ENCODE data around the gene CHTF8.

Gene CHTF8

DNA sequence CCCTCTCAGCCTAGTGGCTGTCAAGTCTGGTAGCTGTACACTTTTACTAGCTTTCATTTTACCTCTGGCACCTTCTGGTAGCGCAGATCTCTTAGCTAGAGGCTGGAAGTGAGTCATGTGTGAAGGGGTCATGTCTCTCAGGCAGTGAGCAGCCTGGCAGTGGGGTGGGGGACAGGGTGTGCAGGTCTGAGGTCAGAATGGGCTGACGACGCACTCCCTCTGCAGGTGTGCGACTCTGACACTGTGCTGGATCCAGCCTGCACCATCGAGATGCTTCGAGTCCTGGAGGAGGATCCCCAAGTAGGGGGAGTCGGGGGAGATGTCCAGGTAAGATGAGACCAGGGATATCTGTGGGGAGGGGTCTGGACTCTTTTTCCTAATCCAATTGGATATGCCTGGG is 19.2 kb downstream of the CHTF8 start:
- Histone ChIP-seq H3K9ac (ENCODE audit: insufficient read length) (no peak overlapping the region), H3K4me3 (no peak overlapping the region), H3K27ac (no peak overlapping the region), H3K36me3 (ENCODE audit: insufficient read depth, low read length) (no peaks in the 10 kb centered on the region; the same call in 1 of the 2 replicates), H3K9me3 (ENCODE audit: low read depth, low read length) (no peaks in the 10 kb centered on the region)
- no peak for DNase-seq (ENCODE audit: low read depth, low spot score)
- TF ChIP-seq POLR2AphosphoS5 (IDR thresholded peaks at IDR 0.05; ENCODE audit: borderline replicate concordance, low read depth, low read length) (no peak), EZH2 (IDR thresholded peaks at IDR 0.05) (no peak), FOXP2 (optimal IDR thresholded peaks at IDR 0.05; ENCODE audit: control extremely low read depth, extremely low read length, insufficient read depth) (no peak)

DNA sequence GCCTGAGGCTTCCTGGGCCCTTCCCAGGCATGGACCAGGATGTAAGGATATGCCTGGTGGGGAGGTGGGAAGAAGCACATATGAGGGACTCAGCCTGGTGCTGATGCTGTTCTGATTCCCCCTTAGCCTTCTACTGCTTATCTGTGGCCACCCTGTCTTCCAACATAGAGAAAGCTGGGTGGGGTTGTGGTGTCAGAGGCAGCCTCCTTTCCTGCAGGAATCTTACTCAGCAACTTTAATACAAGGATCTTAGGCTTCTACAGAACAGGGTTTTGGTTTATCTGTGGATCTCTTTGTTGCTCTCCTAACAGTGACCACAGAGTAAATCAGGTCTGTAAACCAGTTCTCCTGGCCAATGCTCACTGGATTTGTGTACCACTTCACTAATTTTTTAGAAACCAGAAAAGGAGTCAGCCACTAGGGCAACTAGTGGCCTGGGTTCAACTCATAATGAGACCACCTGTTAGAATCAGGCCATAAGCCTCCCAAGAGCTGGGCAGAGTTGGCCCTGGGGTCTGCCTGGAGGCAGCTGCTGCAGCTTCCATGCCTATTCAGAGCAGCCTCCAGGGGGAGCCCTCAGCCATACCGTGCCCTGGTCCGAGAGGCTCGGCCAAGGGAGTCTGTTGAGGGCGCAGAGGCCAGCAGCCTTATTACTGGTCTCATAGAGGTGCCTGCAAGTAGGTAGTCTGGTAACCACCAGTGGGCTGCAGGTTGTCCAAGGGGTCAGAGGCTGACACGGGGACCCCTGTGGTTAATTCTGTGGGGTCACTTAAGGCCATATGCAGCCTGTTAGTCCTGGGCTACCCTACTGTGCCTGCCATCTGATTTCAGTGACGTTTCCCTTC is 19.9 kb downstream of the CHTF8 start:
- no peak overlapping the region for H3K4me3 ChIP-seq
- TF ChIP-seq POLR2AphosphoS5 (IDR thresholded peaks at IDR 0.05; ENCODE audit: borderline replicate concordance, low read depth, low read length) (no peak), EZH2 (IDR thresholded peaks at IDR 0.05) (no peak), FOXP2 (optimal IDR thresholded peaks at IDR 0.05; ENCODE audit: control extremely low read depth, extremely low read length, insufficient read depth) (no peak)
- H3K9ac ChIP-seq (ENCODE audit: insufficient read length) = no peak overlapping the region
- H3K9me3 ChIP-seq (ENCODE audit: low read depth, low read length) = no peaks in the 10 kb centered on the region
- no peak overlapping the region for H3K27ac ChIP-seq
- no peak for DNase-seq (ENCODE audit: low read depth, low spot score)
- no peaks in the 10 kb centered on the region for H3K36me3 ChIP-seq (ENCODE audit: insufficient read depth, low read length)

DNA sequence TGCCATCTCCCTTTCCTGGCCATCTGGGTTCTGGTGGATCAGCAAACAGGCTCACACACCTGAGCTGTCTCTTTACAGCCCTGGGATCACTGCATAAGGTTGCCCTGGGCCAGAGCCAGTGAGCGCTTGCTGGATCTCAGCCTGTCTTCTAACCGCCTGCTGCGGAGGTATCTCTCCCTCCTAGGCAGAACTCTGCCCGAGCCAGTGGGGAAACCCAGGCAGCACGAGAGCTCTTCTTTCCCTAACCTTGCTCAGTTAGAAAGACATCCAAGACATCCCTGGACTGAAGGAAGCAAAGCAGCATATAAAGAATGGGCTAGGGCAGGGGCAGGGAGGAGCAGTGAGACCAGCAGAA is 20.5 kb downstream of the CHTF8 start:
- H3K36me3 ChIP-seq (ENCODE audit: insufficient read depth, low read length) = no peaks in the 10 kb centered on the region
- no peak for DNase-seq (ENCODE audit: low read depth, low spot score)
- H3K9me3 ChIP-seq (ENCODE audit: low read depth, low read length) = no peaks in the 10 kb centered on the region
- no peak overlapping the region for H3K9ac ChIP-seq (ENCODE audit: insufficient read length)
- TF ChIP-seq POLR2AphosphoS5 (IDR thresholded peaks at IDR 0.05; ENCODE audit: borderline replicate concordance, low read depth, low read length) (no peak), FOXP2 (optimal IDR thresholded peaks at IDR 0.05; ENCODE audit: control extremely low read depth, extremely low read length, insufficient read depth) (no peak), EZH2 (IDR thresholded peaks at IDR 0.05) (no peak)
- H3K4me3 ChIP-seq = no peak overlapping the region
- H3K27ac ChIP-seq = no peak overlapping the region

DNA sequence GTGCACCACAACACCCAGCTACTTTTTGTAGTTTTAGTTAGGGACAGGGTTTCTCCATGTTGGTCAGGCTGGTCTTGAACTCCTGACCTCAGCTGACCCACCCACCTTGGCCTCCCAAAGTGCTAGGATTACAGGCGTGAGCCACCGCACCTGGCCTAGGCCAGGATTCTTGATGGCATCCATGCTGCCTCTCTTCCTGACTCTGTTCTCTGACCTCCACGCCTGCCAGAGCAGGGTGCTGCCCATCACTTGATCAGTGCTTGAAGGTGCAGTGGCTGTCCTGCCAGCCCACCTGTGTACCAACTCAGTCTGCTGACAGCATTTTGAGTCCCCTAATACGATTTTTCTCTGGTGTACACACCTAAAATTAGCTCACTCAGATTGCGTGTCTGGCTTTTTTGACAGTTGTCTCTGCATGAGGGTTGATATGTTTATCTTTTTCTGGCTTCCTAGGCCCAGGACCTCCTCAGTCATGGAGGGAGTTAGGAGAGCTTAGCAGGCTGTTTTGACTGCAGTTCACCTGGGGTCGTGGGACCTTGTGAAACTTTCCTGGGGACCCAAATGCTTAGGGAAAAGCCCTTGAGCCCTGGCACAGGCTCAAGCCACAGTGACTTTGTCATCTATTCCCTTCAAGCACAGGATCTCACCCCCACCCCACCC is 21.0 kb downstream of the CHTF8 start:
- H3K27ac ChIP-seq = no peak overlapping the region

DNA sequence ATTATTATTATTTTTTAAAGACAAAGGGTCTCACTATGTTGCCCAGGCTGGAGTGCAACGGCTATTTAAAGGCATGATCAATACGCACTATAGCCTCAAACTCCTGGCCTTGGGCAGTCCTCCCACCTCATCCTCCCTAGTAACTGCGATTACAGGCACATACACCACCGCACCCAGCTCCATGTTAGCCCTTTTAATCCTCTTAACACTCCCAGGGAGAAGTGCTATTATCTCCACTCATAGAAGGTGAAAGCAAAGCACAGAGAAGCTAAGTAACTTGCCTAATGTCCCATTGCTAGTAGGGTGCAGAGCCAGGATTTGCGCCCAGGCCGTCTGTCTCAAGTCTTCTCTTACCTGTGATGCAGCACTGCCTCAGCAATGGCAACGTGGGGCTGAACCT is 22.0 kb downstream of the CHTF8 start:
- Histone ChIP-seq H3K9me3 (ENCODE audit: low read depth, low read length) (no peaks in the 10 kb centered on the region), H3K9ac (ENCODE audit: insufficient read length) (no peak overlapping the region), H3K4me3 (no peak overlapping the region), H3K36me3 (ENCODE audit: insufficient read depth, low read length) (no peaks in the 10 kb centered on the region), H3K27ac (no peak overlapping the region)
- DNase-seq (ENCODE audit: low read depth, low spot score) = no peak
- TF ChIP-seq EZH2 (IDR thresholded peaks at IDR 0.05) (no peak), POLR2AphosphoS5 (IDR thresholded peaks at IDR 0.05; ENCODE audit: borderline replicate concordance, low read depth, low read length) (no peak), FOXP2 (optimal IDR thresholded peaks at IDR 0.05; ENCODE audit: control extremely low read depth, extremely low read length, insufficient read depth) (no peak)

More for the DNA sequence above, 21.0 kb downstream of the CHTF8 start:
- no peak for DNase-seq (ENCODE audit: low read depth, low spot score)
- TF ChIP-seq EZH2 (IDR thresholded peaks at IDR 0.05) (no peak), FOXP2 (optimal IDR thresholded peaks at IDR 0.05; ENCODE audit: control extremely low read depth, extremely low read length, insufficient read depth) (no peak), POLR2AphosphoS5 (IDR thresholded peaks at IDR 0.05; ENCODE audit: borderline replicate concordance, low read depth, low read length) (no peak)
- Histone ChIP-seq H3K9ac (ENCODE audit: insufficient read length) (no peak overlapping the region), H3K36me3 (ENCODE audit: insufficient read depth, low read length) (no peaks in the 10 kb centered on the region), H3K9me3 (ENCODE audit: low read depth, low read length) (no peaks in the 10 kb centered on the region), H3K4me3 (no peak overlapping the region)

DNA sequence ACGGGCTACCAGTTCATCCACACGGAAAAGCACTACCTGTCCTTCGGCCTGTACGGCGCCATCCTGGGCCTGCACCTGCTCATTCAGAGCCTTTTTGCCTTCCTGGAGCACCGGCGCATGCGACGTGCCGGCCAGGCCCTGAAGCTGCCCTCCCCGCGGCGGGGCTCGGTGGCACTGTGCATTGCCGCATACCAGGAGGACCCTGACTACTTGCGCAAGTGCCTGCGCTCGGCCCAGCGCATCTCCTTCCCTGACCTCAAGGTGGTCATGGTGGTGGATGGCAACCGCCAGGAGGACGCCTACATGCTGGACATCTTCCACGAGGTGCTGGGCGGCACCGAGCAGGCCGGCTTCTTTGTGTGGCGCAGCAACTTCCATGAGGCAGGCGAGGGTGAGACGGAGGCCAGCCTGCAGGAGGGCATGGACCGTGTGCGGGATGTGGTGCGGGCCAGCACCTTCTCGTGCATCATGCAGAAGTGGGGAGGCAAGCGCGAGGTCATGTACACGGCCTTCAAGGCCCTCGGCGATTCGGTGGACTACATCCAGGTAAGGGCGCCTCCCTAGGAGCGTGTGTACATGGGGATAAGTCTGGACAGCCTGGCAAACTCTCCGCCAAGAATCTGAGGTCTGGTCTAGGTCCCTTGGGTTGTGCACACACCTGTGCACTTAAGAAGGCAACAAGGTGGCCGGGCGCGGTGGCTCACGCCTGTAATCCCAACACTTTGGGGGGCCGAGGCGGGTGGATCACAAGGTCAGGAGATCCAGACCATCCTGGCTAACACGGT is 22.7 kb downstream of the CHTF8 start:
- Histone ChIP-seq H3K9me3 (ENCODE audit: low read depth, low read length) (no peaks in the 10 kb centered on the region), H3K9ac (ENCODE audit: insufficient read length) (no peak overlapping the region), H3K27ac (no peak overlapping the region), H3K4me3 (no peak overlapping the region), H3K36me3 (ENCODE audit: insufficient read depth, low read length) (no peaks in the 10 kb centered on the region)
- no peak for TF ChIP-seq POLR2AphosphoS5 (IDR thresholded peaks at IDR 0.05; ENCODE audit: borderline replicate concordance, low read depth, low read length)
- no peak for TF ChIP-seq FOXP2 (optimal IDR thresholded peaks at IDR 0.05; ENCODE audit: control extremely low read depth, extremely low read length, insufficient read depth)
- TF ChIP-seq EZH2 (IDR thresholded peaks at IDR 0.05) = no peak
- DNase-seq (ENCODE audit: low read depth, low spot score) = no peak

DNA sequence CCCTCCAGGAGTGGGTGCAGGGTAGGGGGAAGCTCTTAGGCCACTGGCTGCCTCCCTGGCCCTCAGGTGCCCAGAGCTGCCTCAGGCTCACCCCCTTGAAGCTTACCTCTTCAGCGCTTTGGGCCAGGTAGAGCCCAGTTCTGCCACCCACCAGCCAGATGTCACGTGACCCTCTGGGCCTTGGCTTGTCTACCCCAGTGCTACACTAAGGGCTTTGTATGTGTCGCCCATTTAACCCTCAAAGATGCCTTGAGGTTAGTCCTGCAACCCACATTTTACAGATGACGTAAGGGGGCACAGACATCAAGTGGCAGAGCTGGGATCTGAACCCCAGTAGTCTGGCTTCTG is 23.5 kb downstream of the CHTF8 start:
- Histone ChIP-seq H3K27ac (no peak overlapping the region), H3K36me3 (ENCODE audit: insufficient read depth, low read length) (no peaks in the 10 kb centered on the region), H3K9me3 (ENCODE audit: low read depth, low read length) (no peaks in the 10 kb centered on the region), H3K9ac (ENCODE audit: insufficient read length) (no peak overlapping the region), H3K4me3 (no peak overlapping the region)
- TF ChIP-seq EZH2 (IDR thresholded peaks at IDR 0.05) (no peak), FOXP2 (optimal IDR thresholded peaks at IDR 0.05; ENCODE audit: control extremely low read depth, extremely low read length, insufficient read depth) (no peak), POLR2AphosphoS5 (IDR thresholded peaks at IDR 0.05; ENCODE audit: borderline replicate concordance, low read depth, low read length) (no peak)
- DNase-seq (ENCODE audit: low read depth, low spot score) = no peak
